Measurements from ENCODE around the gene TMEM40. TPM values are rescaled to one million over a fixed set of nuclear protein-coding genes. Genes with fewer than 3 reads are reported as not detected.
A peak's percentile ranks its signal among the peaks of the same experiment; 100 is the strongest.

TMEM40 gene
- total RNA-seq, 4 donors from 2014 or later: 47.7 to 82.2 (median 63.8) TPM

- Histone ChIP-seq H3K9me3 (no peaks in the 10 kb centered on the region), H3K27ac (peak overlapping the region; percentile 83), H3K4me1 (peaks cover 32% of the 10 kb centered on the region), H3K36me3 (no peaks in the 10 kb centered on the region), H3K27me3 (no peaks in the 10 kb centered on the region), H3K4me3 (peak overlapping the region; percentile 23)
- TF ChIP-seq CTCF (IDR thresholded peaks at IDR 0.05) (no peak), POLR2AphosphoS5 (IDR thresholded peaks at IDR 0.05) (no peak), POLR2A (IDR thresholded peaks at IDR 0.05) (no peak), EP300 (IDR thresholded peaks at IDR 0.05) (no peak)
- 13% methylated on average over 5 of the region's 5 CpGs for WGBS
- peak in 1 of 2 donors; percentile 74 for DNase-seq (ENCODE audit: low spot score in 2 of 2)
Observed at GRCh38 chr3:12758025-12758781, 856 bp downstream of the TMEM40 start.

DNA sequence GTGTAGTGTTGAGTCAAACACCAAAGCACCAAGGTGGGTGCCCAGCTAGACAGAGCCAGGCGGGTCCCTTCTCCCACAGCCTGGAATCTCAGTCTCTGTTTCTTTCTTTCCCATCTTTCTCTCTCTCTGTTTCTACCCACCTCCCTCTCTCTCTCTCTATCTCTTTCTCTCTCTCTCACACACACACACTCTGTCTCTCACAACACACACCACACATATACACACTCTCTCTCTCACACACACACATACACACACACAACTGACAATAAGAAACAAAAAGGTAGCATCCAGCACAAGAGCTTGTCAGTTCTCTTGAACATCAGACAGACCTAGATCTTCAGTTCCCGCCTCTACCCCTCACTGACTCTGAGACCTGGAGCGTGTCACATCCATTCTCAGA lies 2.4 kb downstream of the TMEM40 start:
- no peak for DNase-seq (ENCODE audit: low spot score in 2 of 2)
- Histone ChIP-seq H3K4me3 (no peak overlapping the region), H3K9me3 (no peaks in the 10 kb centered on the region), H3K27ac (no peak overlapping the region), H3K27me3 (no peaks in the 10 kb centered on the region), H3K4me1 (peaks cover 35% of the 10 kb centered on the region), H3K36me3 (no peaks in the 10 kb centered on the region)
- TF ChIP-seq CTCF (IDR thresholded peaks at IDR 0.05) (no peak), EP300 (IDR thresholded peaks at IDR 0.05) (no peak), POLR2AphosphoS5 (IDR thresholded peaks at IDR 0.05) (no peak), POLR2A (IDR thresholded peaks at IDR 0.05) (no peak)
- 85% methylated on average over 3 of the region's 3 CpGs for WGBS

- Histone ChIP-seq H3K4me1 (peaks cover 35% of the 10 kb centered on the region), H3K36me3 (no peaks in the 10 kb centered on the region), H3K9me3 (no peaks in the 10 kb centered on the region), H3K27me3 (no peaks in the 10 kb centered on the region), H3K27ac (no peak overlapping the region), H3K4me3 (no peak overlapping the region)
- TF ChIP-seq CTCF (IDR thresholded peaks at IDR 0.05) (no peak), POLR2A (IDR thresholded peaks at IDR 0.05) (no peak), EP300 (IDR thresholded peaks at IDR 0.05) (no peak), POLR2AphosphoS5 (IDR thresholded peaks at IDR 0.05) (no peak)
- DNase-seq (ENCODE audit: low spot score in 2 of 2): no peak
- 63% methylated on average over 4 of the region's 4 CpGs for WGBS
Observed at GRCh38 chr3:12756175-12756574, 2.9 kb downstream of the TMEM40 start.

GRCh38 chr3:12755754-12756153 lies 3.3 kb downstream of the TMEM40 start:
- Histone ChIP-seq H3K4me1 (peaks cover 34% of the 10 kb centered on the region), H3K27ac (no peak overlapping the region), H3K9me3 (no peaks in the 10 kb centered on the region), H3K4me3 (no peak overlapping the region), H3K36me3 (no peaks in the 10 kb centered on the region), H3K27me3 (no peaks in the 10 kb centered on the region)
- DNase-seq (ENCODE audit: low spot score in 2 of 2): no peak
- no peak for TF ChIP-seq POLR2AphosphoS5 (IDR thresholded peaks at IDR 0.05)
- TF ChIP-seq POLR2A (IDR thresholded peaks at IDR 0.05): no peak
- no peak for TF ChIP-seq CTCF (IDR thresholded peaks at IDR 0.05)
- 76% methylated on average over 6 of the region's 6 CpGs for WGBS

- TF ChIP-seq POLR2A (IDR thresholded peaks at IDR 0.05) (no peak), EP300 (IDR thresholded peaks at IDR 0.05) (no peak), CTCF (IDR thresholded peaks at IDR 0.05) (no peak), POLR2AphosphoS5 (IDR thresholded peaks at IDR 0.05) (no peak)
- Histone ChIP-seq H3K4me1 (peaks cover 29% of the 10 kb centered on the region), H3K27me3 (no peaks in the 10 kb centered on the region), H3K36me3 (no peaks in the 10 kb centered on the region), H3K9me3 (no peaks in the 10 kb centered on the region), H3K4me3 (no peak overlapping the region), H3K27ac (no peak overlapping the region)
- no peak for DNase-seq (ENCODE audit: low spot score in 2 of 2)
- 85% methylated on average over 1 of the region's 1 CpG for WGBS
Observed at GRCh38 chr3:12754313-12754712, 4.7 kb downstream of the TMEM40 start.

All from suprapubic skin (tissue), 4 donors.